Activated T-cell treated with anti-CD3 and anti-CD28 coated beads, Interleukin-2, amount 50 U/mL, for 4 hours (primary cell): ENCODE measurements around the gene WDR90. TPM values are rescaled to one million over a fixed set of nuclear protein-coding genes. Genes with fewer than 3 reads are reported as not detected.

Source experiments
- ATAC-seq, 2 donors: fragments of 200-7000 bp; cut with Tn5 transposase; one replicate each; pipeline ENCODE4 v1.10.0; 2021
- DNase-seq: peaks from one replicate; pipeline ENCODE4 v3.0.0-alpha.2; 2020
- H3K27me3 Mint-ChIP-seq: one replicate; pipeline ENCODE4 v1.8.0; 2021; ENCODE audit warnings: low read depth, mixed read lengths
- H3K36me3 Mint-ChIP-seq: one replicate; pipeline ENCODE4 v1.8.0; 2022; ENCODE audit warnings: mixed read lengths; ENCODE audit not compliant: insufficient read depth
- H3K4me1 Mint-ChIP-seq: one replicate; pipeline ENCODE4 v1.8.0; 2021; ENCODE audit warnings: low read depth, mixed read lengths
- H3K4me3 Mint-ChIP-seq: one replicate; pipeline ENCODE4 v1.8.0; 2021; ENCODE audit warnings: mild to moderate bottlenecking, moderate library complexity, mixed read lengths
- H3K9me3 Mint-ChIP-seq: one replicate; pipeline ENCODE4 v1.8.0; 2021; ENCODE audit warnings: mixed read lengths
- total RNA-seq, 3 donors: library from RNA; stranded (reverse); gene quantifications; one replicate each; pipeline ENCODE4 v1.2.1, GENCODE V29; 2021

The WDR90 gene
- total RNA-seq, 3 donors from 2014 or later = 81.0 to 104 (median 87.8) TPM

DNA sequence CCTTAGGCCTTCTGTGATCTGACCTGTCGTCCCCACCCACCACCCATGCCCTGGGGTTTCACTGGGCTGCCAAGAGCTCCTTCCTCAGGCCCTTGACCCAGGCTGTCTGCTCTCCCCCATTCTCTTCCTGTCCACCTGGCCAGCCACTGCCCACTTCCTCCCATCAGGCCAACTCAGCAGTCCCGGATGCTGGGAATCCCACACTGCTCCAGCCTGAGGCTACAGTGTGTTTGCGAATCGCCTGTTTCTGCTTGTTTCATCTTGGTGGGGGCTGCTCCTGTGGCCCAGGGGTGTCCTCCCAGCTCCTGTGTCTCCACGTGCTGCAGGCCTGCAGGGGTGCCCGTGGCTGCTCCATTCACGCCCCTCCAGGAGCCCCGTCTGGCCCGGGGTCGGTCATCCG, 64.9 kb downstream of the WDR90 start:
- H3K9me3 Mint-ChIP-seq = no peaks in the 10 kb centered on the region
- peaks cover under 1% of the 10 kb centered on the region for H3K4me1 Mint-ChIP-seq
- H3K4me3 Mint-ChIP-seq = no peak overlapping the region
- peaks cover 26% of the 10 kb centered on the region for H3K27me3 Mint-ChIP-seq
- H3K36me3 Mint-ChIP-seq = no peaks in the 10 kb centered on the region
- no peak for DNase-seq
- no peak for ATAC-seq

DNA sequence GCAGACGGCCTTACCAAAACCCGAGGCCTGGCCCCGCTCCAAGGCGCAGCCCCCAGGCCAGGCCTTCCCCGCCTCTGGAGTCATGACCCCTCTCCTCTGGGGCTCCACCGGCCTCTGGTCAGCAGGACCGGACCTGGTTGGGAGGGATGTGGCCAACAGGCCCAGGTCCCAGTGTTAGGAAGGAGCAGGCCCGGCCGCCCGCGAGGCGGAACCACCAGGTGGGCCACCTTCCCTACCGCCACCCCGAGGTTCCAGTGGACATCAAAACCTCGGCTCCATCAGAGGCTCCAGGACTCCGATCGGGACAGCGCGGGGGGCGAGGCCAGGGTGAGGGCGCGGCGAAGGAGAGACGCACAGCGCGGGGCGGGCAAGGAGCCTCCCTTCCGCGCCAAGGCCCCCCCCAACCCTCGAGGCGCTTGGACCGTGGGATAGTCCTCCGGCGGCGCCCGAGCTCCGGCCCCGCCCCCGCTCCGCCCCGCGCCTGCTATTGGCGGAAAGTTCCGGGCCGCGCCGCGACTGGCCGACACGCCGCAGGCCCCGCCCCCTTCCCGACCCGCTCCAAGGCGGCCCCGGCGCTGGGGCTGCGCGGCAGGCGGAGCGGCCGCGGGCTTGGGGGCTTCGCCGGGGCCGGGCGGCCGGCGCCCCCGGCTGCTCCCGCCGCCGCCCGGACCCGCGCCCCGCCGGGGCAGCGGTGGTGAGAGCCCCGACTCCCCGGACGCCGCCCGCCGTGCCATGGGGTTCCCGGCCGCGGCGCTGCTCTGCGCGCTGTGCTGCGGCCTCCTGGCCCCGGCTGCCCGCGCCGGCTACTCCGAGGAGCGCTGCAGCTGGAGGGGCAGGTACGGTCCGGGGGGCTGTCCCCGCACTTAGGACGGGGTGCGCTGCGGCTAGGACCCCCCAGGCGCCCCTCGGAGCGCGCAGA, 65.7 kb downstream of the WDR90 start, which contains the start of gene METRN:
Gene METRN, plus strand, starts transcription at position 561 of the 919 bp plus-strand sequence. Its CDS starts 172 bp downstream, at position 733.
- peaks cover 4% of the 10 kb centered on the region for H3K4me1 Mint-ChIP-seq
- H3K4me3 Mint-ChIP-seq = peak within 1 kb of the TSS; percentile 60
- H3K9me3 Mint-ChIP-seq = no peaks in the 10 kb centered on the region
- ATAC-seq = peak; percentile 90
- H3K36me3 Mint-ChIP-seq = no peaks in the 10 kb centered on the region
- peak; percentile 87 for DNase-seq
- H3K27me3 Mint-ChIP-seq = peaks cover 20% of the 10 kb centered on the region

DNA sequence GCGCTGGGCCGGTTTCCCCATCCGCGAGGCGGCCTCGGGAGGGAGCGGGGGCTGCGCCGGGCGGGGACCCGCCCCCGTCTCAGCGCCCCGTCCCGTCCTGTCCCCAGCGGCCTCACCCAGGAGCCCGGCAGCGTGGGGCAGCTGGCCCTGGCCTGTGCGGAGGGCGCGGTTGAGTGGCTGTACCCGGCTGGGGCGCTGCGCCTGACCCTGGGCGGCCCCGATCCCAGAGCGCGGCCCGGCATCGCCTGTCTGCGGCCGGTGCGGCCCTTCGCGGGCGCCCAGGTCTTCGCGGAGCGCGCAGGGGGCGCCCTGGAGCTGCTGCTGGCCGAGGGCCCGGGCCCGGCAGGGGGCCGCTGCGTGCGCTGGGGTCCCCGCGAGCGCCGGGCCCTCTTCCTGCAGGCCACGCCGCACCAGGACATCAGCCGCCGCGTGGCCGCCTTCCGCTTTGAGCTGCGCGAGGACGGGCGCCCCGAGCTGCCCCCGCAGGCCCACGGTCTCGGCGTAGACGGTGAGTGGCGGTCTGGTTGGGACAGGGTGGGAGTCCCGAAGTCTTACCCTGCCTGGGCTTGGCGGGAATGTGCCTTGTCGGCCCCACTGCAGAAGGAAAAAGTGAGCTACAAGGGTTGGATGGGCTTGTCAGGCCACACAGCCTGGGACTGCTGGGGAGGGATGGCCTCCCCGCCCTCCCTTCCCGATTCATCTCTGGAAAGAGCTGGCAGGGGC, 66.5 kb downstream of the WDR90 start:
- peak; percentile 17 to 23 for ATAC-seq
- H3K27me3 Mint-ChIP-seq = peaks cover 16% of the 10 kb centered on the region
- peaks cover 9% of the 10 kb centered on the region for H3K4me1 Mint-ChIP-seq
- no peak for DNase-seq
- H3K9me3 Mint-ChIP-seq = no peaks in the 10 kb centered on the region
- H3K4me3 Mint-ChIP-seq = peak overlapping the region; percentile 60
- no peaks in the 10 kb centered on the region for H3K36me3 Mint-ChIP-seq

DNA sequence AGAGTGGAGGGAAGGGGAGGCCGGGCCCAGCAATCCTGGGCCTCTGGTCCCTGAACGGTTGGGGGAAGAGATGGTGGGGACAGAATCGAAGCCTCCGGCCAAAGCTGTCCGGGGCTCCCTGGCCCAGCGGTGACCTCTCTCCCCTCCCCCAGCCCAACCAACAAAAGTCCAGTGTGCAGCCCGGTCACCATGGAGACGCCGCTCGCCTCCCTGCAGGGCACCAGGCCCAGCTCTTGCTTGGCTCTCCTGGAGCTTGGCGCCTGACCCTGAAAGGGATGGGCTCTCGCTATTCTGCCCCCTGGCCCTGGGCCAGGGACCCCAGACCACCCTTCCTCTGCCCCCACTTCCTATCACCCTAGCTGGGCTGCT, 67.0 kb downstream of the WDR90 start:
- ATAC-seq (no peak), DNase-seq (no peak)
- H3K36me3 Mint-ChIP-seq = no peaks in the 10 kb centered on the region
- peaks cover 15% of the 10 kb centered on the region for H3K27me3 Mint-ChIP-seq
- H3K9me3 Mint-ChIP-seq = no peaks in the 10 kb centered on the region
- H3K4me3 Mint-ChIP-seq = peak overlapping the region; percentile 60
- H3K4me1 Mint-ChIP-seq = peaks cover 9% of the 10 kb centered on the region

DNA sequence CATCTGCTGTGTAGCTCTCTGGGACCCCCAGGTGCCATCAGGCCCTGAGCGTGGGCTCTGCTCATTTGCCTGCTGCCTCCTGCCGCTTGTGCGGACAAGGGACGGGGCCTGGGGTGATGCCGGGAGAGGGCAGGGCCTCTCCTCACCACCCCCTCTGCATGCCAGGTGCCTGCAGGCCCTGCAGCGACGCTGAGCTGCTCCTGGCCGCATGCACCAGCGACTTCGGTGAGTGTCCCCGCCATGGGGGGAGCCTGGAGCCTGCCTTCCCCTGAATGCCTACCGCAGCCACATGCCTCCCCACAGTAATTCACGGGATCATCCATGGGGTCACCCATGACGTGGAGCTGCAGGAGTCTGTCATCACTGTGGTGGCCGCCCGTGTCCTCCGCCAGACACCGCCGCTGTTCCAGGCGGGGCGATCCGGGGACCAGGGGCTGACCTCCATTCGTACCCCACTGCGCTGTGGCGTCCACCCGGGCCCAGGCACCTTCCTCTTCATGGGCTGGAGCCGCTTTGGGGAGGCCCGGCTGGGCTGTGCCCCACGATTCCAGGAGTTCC, 67.7 kb downstream of the WDR90 start:
- H3K27me3 Mint-ChIP-seq = peaks cover 13% of the 10 kb centered on the region
- H3K36me3 Mint-ChIP-seq = no peaks in the 10 kb centered on the region
- H3K4me1 Mint-ChIP-seq = peaks cover 10% of the 10 kb centered on the region
- peak overlapping the region; percentile 58 for H3K4me3 Mint-ChIP-seq
- H3K9me3 Mint-ChIP-seq = no peaks in the 10 kb centered on the region
- ATAC-seq = no peak
- DNase-seq = no peak

Other genes with a start within 250 kb of the WDR90 start
- gene DECR2, start 247.5 kb upstream of the WDR90 start, total RNA-seq = 10 to 100 TPM; 16.9 to 19.1 (median 17.8) TPM
- gene RAB11FIP3, start 223.7 kb upstream of the WDR90 start, total RNA-seq = 10 to 100 TPM; 28.2 to 31.3 (median 28.8) TPM
- gene CAPN15, start 121.7 kb upstream of the WDR90 start, total RNA-seq = 100 to 1,000 TPM; 134 to 164 (median 153) TPM
- gene PRR35, start 89.0 kb upstream of the WDR90 start, total RNA-seq = under 1 TPM; 0.08 to 0.11 (median 0.10) TPM
- gene NHLRC4, start 82.4 kb upstream of the WDR90 start, total RNA-seq = under 1 TPM; 0.13 to 0.18 (median 0.16) TPM
- 10 to 100 TPM; 45.0 to 47.8 (median 46.1) TPM for gene PIGQ, start 79.4 kb upstream of the WDR90 start, total RNA-seq
- 10 to 100 TPM; 13.4 to 15.7 (median 14.6) TPM for gene RAB40C, start 59.3 kb upstream of the WDR90 start, total RNA-seq
- under 1 TPM; 0.40 to 0.71 (median 0.49) TPM for gene WFIKKN1, start 18.4 kb upstream of the WDR90 start, total RNA-seq
- 100 to 1,000 TPM; 132 to 174 (median 159) TPM for gene METTL26, start 13.1 kb upstream of the WDR90 start, total RNA-seq
- 100 to 1,000 TPM in 1 of 3 donors, 10 to 100 TPM in 2; 83.1 to 104 (median 88.2) TPM for gene MCRIP2, start 7.5 kb upstream of the WDR90 start, total RNA-seq
- 100 to 1,000 TPM; 212 to 215 (median 212) TPM for gene RHOT2, start 18.8 kb downstream of the WDR90 start, total RNA-seq
- gene RHBDL1, start 26.3 kb downstream of the WDR90 start, total RNA-seq = under 1 TPM; 0.52 to 0.71 (median 0.53) TPM
- gene STUB1, start 31.0 kb downstream of the WDR90 start, total RNA-seq = 100 to 1,000 TPM; 117 to 136 (median 127) TPM
- 10 to 100 TPM; 77.0 to 90.4 (median 88.7) TPM for gene JMJD8, start 35.0 kb downstream of the WDR90 start, total RNA-seq
- 10 to 100 TPM; 28.2 to 32.4 (median 29.1) TPM for gene WDR24, start 41.0 kb downstream of the WDR90 start, total RNA-seq
- gene FBXL16, start 56.4 kb downstream of the WDR90 start, total RNA-seq = 1 to 10 TPM; 2.0 to 6.0 (median 4.8) TPM
- gene METRN, start 65.8 kb downstream of the WDR90 start, total RNA-seq = 10 to 100 TPM; 23.8 to 34.7 (median 28.2) TPM
- 10 to 100 TPM; 66.0 to 75.0 (median 67.8) TPM for gene ANTKMT, start 71.8 kb downstream of the WDR90 start, total RNA-seq
- 1 to 10 TPM; 5.4 to 9.1 (median 7.0) TPM for gene CCDC78, start 77.1 kb downstream of the WDR90 start, total RNA-seq
- 10 to 100 TPM in 2 of 3 donors, 1 to 10 TPM in 1; 8.8 to 13.0 (median 12.4) TPM for gene HAGHL, start 77.7 kb downstream of the WDR90 start, total RNA-seq
- 10 to 100 TPM; 30.1 to 39.5 (median 34.8) TPM for gene CIAO3, start 91.6 kb downstream of the WDR90 start, total RNA-seq
- under 1 TPM in 1 of 3 donors, not detected in 2; 0.08 TPM for gene MSLN, start 111.4 kb downstream of the WDR90 start, total RNA-seq
- 10 to 100 TPM; 72.3 to 99.0 (median 75.1) TPM for gene RPUSD1, start 139.0 kb downstream of the WDR90 start, total RNA-seq
- gene CHTF18, start 139.3 kb downstream of the WDR90 start, total RNA-seq = 100 to 1,000 TPM; 138 to 171 (median 161) TPM
- not detected for gene GNG13, start 151.4 kb downstream of the WDR90 start, total RNA-seq